ENCODE data around the gene PAQR3.
"Not testable (repeated sequence)": the region's sequence is repeated elsewhere in the genome, so short reads cannot be mapped to it uniquely, and the experiment has no call there.

Gene PAQR3

DNA sequence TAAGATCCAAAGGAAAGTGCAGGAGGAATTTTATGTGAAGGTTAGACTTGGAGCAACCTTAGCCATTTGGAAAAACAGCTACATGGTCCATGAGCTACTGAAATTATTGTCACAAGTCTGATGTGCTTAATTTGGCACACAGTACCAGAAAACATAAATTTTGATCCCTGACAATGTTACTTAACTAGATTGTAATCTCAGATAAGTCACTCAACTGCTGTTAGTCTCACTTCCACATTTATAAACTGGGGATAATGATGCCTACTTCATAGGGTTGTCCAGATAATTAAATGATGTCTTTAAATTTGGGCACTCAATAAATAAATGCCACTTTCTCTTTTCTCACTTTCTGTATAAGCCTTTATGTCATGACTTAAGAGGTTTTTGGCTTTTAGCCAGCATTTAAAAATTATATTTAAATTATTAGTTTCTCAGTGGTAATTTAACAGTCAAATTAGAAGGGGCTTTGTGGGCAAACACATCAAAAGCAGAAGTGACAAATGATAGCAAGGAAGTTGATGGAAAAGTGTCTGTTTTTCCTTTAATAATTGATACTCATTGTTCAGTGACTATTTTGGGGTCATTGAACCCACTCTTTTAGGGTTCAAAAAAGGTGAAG lies 58.3 kb downstream of the PAQR3 start:
- H3K9ac ChIP-seq (ENCODE audit: low read depth, low read length), result no peak overlapping the region
- H3K4me1 ChIP-seq (ENCODE audit: insufficient read depth, low read length), result peaks cover 8% of the 10 kb centered on the region; the same call in 1 of the 2 replicates
- H3K27ac ChIP-seq (ENCODE audit: low read depth, low read length), result no peak overlapping the region
- H3K27me3 ChIP-seq (ENCODE audit: insufficient read depth, low read length), result no peaks in the 10 kb centered on the region
- peaks cover 19% of the 10 kb centered on the region for H3K36me3 ChIP-seq (ENCODE audit: insufficient read depth, low read length)
- H3K9me3 ChIP-seq (ENCODE audit: insufficient read depth, low read depth, low read length), result no peaks in the 10 kb centered on the region
- no peak overlapping the region for H3K4me3 ChIP-seq (ENCODE audit: low read length)

DNA sequence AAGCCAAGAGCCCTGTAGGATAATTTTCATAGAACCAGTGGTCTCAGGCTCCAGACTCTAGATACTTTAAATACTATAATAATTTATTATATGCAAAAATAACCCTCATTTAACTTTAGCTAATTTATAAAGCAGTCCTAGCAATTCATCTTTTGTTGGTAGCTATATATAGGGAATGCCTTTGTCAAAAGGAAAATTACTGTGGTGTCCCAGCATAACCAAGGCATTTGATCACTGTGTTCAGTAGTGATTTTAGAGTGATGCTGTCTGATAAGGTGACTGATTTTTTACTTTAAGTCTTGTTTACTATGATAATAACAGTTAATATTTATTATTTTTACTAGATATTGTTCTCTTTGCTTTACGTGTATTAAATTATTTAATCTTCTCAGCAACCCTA lies 61.2 kb downstream of the PAQR3 start:
- H3K36me3 ChIP-seq (ENCODE audit: insufficient read depth, low read length), result peaks cover 41% of the 10 kb centered on the region

GRCh38 chr4:78876568-78877320 lies 62.5 kb downstream of the PAQR3 start:
- no peak overlapping the region for H3K4me3 ChIP-seq (ENCODE audit: low read length)
- no peak overlapping the region for H3K9ac ChIP-seq (ENCODE audit: low read depth, low read length)
- no peaks in the 10 kb centered on the region for H3K27me3 ChIP-seq (ENCODE audit: insufficient read depth, low read length)
- no peak overlapping the region for H3K27ac ChIP-seq (ENCODE audit: low read depth, low read length)
- peaks cover 54% of the 10 kb centered on the region for H3K36me3 ChIP-seq (ENCODE audit: insufficient read depth, low read length)
- peaks cover 14% of the 10 kb centered on the region for H3K4me1 ChIP-seq (ENCODE audit: insufficient read depth, low read length)
- no peaks in the 10 kb centered on the region for H3K9me3 ChIP-seq (ENCODE audit: insufficient read depth, low read depth, low read length)
- 90% methylated on average over 2 of the region's 5 CpGs for WGBS

More for the DNA sequence above, 61.2 kb downstream of the PAQR3 start:
- Histone ChIP-seq H3K27me3 (ENCODE audit: insufficient read depth, low read length) (no peaks in the 10 kb centered on the region), H3K4me3 (ENCODE audit: low read length) (no peak overlapping the region), H3K9me3 (ENCODE audit: insufficient read depth, low read depth, low read length) (no peaks in the 10 kb centered on the region), H3K4me1 (ENCODE audit: insufficient read depth, low read length) (peaks cover 14% of the 10 kb centered on the region), H3K9ac (ENCODE audit: low read depth, low read length) (no peak overlapping the region), H3K27ac (ENCODE audit: low read depth, low read length) (no peak overlapping the region)
- WGBS, result no CpG with 5 or more reads among the region's 1 CpG

- Histone ChIP-seq H3K36me3 (ENCODE audit: insufficient read depth, low read length) (peaks cover 63% of the 10 kb centered on the region), H3K4me3 (ENCODE audit: low read length) (no peak overlapping the region), H3K27me3 (ENCODE audit: insufficient read depth, low read length) (no peaks in the 10 kb centered on the region), H3K27ac (ENCODE audit: low read depth, low read length) (no peak overlapping the region), H3K4me1 (ENCODE audit: insufficient read depth, low read length) (no peaks in the 10 kb centered on the region), H3K9me3 (ENCODE audit: insufficient read depth, low read depth, low read length) (no peaks in the 10 kb centered on the region), H3K9ac (ENCODE audit: low read depth, low read length) (no peak overlapping the region)
These were observed 69.2 kb downstream of the PAQR3 start for GRCh38 chr4:78870056-78870455.

DNA sequence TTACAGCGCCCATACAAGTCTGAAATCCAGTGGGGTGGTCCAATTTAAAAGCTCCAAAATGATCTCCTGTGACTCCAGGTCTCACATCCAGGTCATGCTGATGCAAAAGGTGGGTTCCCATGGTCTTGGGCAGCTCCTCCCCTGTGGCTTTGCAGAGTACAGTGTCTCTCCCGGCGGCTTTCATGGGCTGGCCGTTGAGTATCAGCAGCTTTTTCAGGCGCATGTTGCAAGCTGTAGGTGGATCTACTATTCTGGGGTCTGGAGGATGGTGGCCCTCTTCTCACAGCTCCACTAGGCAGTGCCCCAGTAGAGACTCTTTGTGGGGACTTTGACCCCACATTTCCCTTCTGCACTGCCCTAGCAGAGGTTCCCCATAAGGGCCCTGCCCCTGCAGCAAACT lies 70.5 kb downstream of the PAQR3 start:
- H3K9me3 ChIP-seq (ENCODE audit: insufficient read depth, low read depth, low read length); H3K4me1 ChIP-seq (ENCODE audit: insufficient read depth, low read length); H3K9ac ChIP-seq (ENCODE audit: low read depth, low read length); H3K4me3 ChIP-seq (ENCODE audit: low read length); H3K27ac ChIP-seq (ENCODE audit: low read depth, low read length); H3K27me3 ChIP-seq (ENCODE audit: insufficient read depth, low read length): not testable (repeated sequence)
- WGBS, result 95% methylated on average over 5 of the region's 5 CpGs
- H3K36me3 ChIP-seq (ENCODE audit: insufficient read depth, low read length), result peaks cover 53% of the 10 kb centered on the region

DNA sequence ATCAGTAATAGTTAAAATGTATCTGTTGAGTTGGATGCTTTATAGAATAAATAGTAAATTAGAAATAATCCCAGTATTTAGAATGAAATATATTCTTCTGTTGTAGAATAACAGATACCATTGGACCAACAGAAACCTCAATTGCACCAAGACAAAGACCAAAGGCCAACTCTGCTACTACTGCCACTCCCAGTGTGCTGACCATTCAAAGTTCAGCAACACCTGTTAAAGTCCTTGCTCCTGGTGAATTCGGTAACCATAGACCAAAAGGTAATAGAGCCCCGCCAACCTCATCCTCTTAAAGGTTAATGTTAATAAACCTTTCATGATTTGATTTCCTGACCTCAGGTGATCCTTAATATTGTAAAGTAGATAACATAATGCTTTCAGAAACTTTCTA lies 73.8 kb downstream of the PAQR3 start:
- Histone ChIP-seq H3K27ac (ENCODE audit: low read depth, low read length) (no peak overlapping the region), H3K36me3 (ENCODE audit: insufficient read depth, low read length) (peaks cover 26% of the 10 kb centered on the region), H3K9ac (ENCODE audit: low read depth, low read length) (no peak overlapping the region), H3K9me3 (ENCODE audit: insufficient read depth, low read depth, low read length) (no peaks in the 10 kb centered on the region), H3K4me3 (ENCODE audit: low read length) (no peak overlapping the region), H3K4me1 (ENCODE audit: insufficient read depth, low read length) (no peaks in the 10 kb centered on the region), H3K27me3 (ENCODE audit: insufficient read depth, low read length) (no peaks in the 10 kb centered on the region)
- 100% methylated on average over 2 of the region's 2 CpGs for WGBS

DNA sequence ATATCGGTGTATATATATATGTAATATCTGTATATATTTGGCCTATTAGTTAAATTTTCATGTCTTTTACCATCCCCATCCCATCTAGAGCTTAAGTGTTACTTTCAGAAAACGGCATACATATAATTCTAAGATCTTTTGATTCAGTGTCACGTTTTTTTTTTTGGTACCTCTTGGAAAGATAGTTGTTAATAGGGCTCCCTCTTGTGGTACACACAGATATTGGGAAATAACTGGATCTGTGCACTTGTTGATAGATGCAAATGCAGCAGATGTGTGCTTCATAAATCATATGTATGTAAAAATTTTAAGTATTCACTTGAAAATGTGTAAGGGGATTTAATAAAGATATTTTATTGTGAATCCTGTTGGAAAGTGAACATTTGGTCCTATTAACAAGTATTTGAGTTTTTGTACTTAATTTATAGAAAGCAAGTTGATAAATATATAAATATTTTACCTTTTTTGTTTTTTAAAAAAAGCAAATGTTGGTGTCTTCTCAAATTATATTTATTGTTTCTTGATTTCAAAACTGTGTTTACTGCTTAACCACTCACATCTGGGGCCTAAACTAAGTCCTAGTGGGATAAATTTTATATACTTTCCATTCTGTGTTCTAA lies 74.7 kb downstream of the PAQR3 start:
- Histone ChIP-seq H3K4me3 (ENCODE audit: low read length) (no peak overlapping the region), H3K4me1 (ENCODE audit: insufficient read depth, low read length) (no peaks in the 10 kb centered on the region), H3K27ac (ENCODE audit: low read depth, low read length) (no peak overlapping the region), H3K27me3 (ENCODE audit: insufficient read depth, low read length) (no peaks in the 10 kb centered on the region), H3K9me3 (ENCODE audit: insufficient read depth, low read depth, low read length) (no peaks in the 10 kb centered on the region), H3K9ac (ENCODE audit: low read depth, low read length) (no peak overlapping the region), H3K36me3 (ENCODE audit: insufficient read depth, low read length) (peaks cover 25% of the 10 kb centered on the region)
- WGBS, result 31% methylated on average over 1 of the region's 3 CpGs

GRCh38 chr4:78863991-78864390 lies 75.2 kb downstream of the PAQR3 start:
- Histone ChIP-seq H3K4me1 (ENCODE audit: insufficient read depth, low read length) (no peaks in the 10 kb centered on the region), H3K27ac (ENCODE audit: low read depth, low read length) (no peak overlapping the region), H3K9me3 (ENCODE audit: insufficient read depth, low read depth, low read length) (no peaks in the 10 kb centered on the region), H3K4me3 (ENCODE audit: low read length) (no peak overlapping the region), H3K9ac (ENCODE audit: low read depth, low read length) (no peak overlapping the region), H3K36me3 (ENCODE audit: insufficient read depth, low read length) (peaks cover 25% of the 10 kb centered on the region), H3K27me3 (ENCODE audit: insufficient read depth, low read length) (no peaks in the 10 kb centered on the region)
- 77% methylated on average over 2 of the region's 2 CpGs for WGBS

DNA sequence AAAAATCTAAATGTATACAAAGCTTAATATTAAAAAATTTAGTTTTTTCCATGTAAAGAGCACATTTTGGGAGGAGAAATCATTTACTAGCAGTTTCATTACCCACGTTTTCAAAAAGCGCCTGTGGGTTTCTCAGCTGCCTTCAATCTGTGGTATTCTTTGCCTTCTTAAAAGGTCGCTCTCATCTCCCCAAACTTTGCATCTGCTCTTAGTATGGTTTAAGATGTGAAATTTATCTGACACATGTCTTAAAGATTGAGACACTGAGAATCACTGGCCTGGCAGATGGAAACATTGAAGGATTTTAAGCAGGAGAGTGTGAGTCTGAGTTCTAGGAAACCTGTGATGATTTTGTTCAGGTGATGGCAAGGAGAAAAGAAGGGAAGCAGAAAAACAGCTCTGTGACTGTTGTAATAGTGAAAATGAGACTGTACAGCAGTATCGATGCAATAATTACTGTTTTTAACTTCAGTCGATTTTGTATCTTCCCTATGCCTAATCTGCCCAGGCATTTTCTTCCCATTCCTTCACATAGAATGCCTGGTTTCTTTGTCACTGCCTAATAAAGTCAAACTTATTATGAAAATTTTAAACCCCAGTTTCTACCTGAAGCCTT lies 75.9 kb downstream of the PAQR3 start:
- H3K27me3 ChIP-seq (ENCODE audit: insufficient read depth, low read length), result no peaks in the 10 kb centered on the region
- no peaks in the 10 kb centered on the region for H3K9me3 ChIP-seq (ENCODE audit: insufficient read depth, low read depth, low read length)
- peaks cover 25% of the 10 kb centered on the region for H3K36me3 ChIP-seq (ENCODE audit: insufficient read depth, low read length)
- H3K4me1 ChIP-seq (ENCODE audit: insufficient read depth, low read length), result no peaks in the 10 kb centered on the region
- H3K9ac ChIP-seq (ENCODE audit: low read depth, low read length), result no peak overlapping the region
- no peak overlapping the region for H3K27ac ChIP-seq (ENCODE audit: low read depth, low read length)
- WGBS, result 93% methylated on average over 5 of the region's 5 CpGs
- H3K4me3 ChIP-seq (ENCODE audit: low read length), result no peak overlapping the region

GRCh38 chr4:78862314-78862737 lies 76.9 kb downstream of the PAQR3 start:
- H3K4me1 ChIP-seq (ENCODE audit: insufficient read depth, low read length), result no peaks in the 10 kb centered on the region
- peaks cover 19% of the 10 kb centered on the region for H3K36me3 ChIP-seq (ENCODE audit: insufficient read depth, low read length)
- no peaks in the 10 kb centered on the region for H3K9me3 ChIP-seq (ENCODE audit: insufficient read depth, low read depth, low read length)
- H3K9ac ChIP-seq (ENCODE audit: low read depth, low read length), result no peak overlapping the region
- H3K4me3 ChIP-seq (ENCODE audit: low read length), result no peak overlapping the region
- 89% methylated on average over 1 of the region's 2 CpGs for WGBS
- H3K27me3 ChIP-seq (ENCODE audit: insufficient read depth, low read length), result no peaks in the 10 kb centered on the region
- H3K27ac ChIP-seq (ENCODE audit: low read depth, low read length), result no peak overlapping the region
